DMS 273 (cell line): Measurements from ENCODE around the gene CAMK1D.
"Not testable (repeated sequence)": the region's sequence is repeated elsewhere in the genome, so short reads cannot be mapped to it uniquely, and the experiment has no call there.

Experiments
- DNase-seq: peaks from one replicate; lab custom pipeline; 2025; ENCODE audit not compliant: unreplicated experiment; lab: John Stamatoyannopoulos, UW

CAMK1D gene

GRCh38 chr10:12835709-12836108 lies 486.4 kb downstream of the CAMK1D start:
- DNase-seq = no peak

- DNase-seq = no peak
Observed at GRCh38 chr10:12838366-12838765, 489.0 kb downstream of the CAMK1D start.

- no peak for DNase-seq
Observed at GRCh38 chr10:12838995-12839927, 489.9 kb downstream of the CAMK1D start.

GRCh38 chr10:12839941-12840611 lies 490.7 kb downstream of the CAMK1D start:
- DNase-seq = peak; percentile 5

- no peak for DNase-seq
Observed at GRCh38 chr10:12841426-12841825, 492.1 kb downstream of the CAMK1D start.

- no peak for DNase-seq
Observed at GRCh38 chr10:12841826-12842225, 492.5 kb downstream of the CAMK1D start.

- no peak for DNase-seq
Observed at GRCh38 chr10:12842310-12842709, 493.0 kb downstream of the CAMK1D start.

- no peak for DNase-seq
Observed at GRCh38 chr10:12843296-12843945, 494.1 kb downstream of the CAMK1D start.

- no peak for DNase-seq
Observed at GRCh38 chr10:12844811-12845483, 495.6 kb downstream of the CAMK1D start.

- no peak for DNase-seq
Observed at GRCh38 chr10:12846718-12847117, 497.4 kb downstream of the CAMK1D start.

- peak; percentile 28 for DNase-seq
Observed at GRCh38 chr10:12847361-12847975, 498.1 kb downstream of the CAMK1D start.

- no peak for DNase-seq
Observed at GRCh38 chr10:12848439-12849173, 499.3 kb downstream of the CAMK1D start.

- peak; percentile 57 for DNase-seq
Observed at GRCh38 chr10:12849319-12850181, 500.2 kb downstream of the CAMK1D start.

- no peak for DNase-seq
Observed at GRCh38 chr10:12852687-12853086, 503.3 kb downstream of the CAMK1D start.

- DNase-seq = no peak
Observed at GRCh38 chr10:12854988-12855387, 505.6 kb downstream of the CAMK1D start.

GRCh38 chr10:12862459-12862858 lies 513.1 kb downstream of the CAMK1D start:
- no peak for DNase-seq

GRCh38 chr10:12865515-12865914 lies 516.2 kb downstream of the CAMK1D start:
- not testable (repeated sequence) for DNase-seq

- no peak for DNase-seq
Observed at GRCh38 chr10:12868229-12868628, 518.9 kb downstream of the CAMK1D start.

GRCh38 chr10:12869427-12869826 lies 520.1 kb downstream of the CAMK1D start:
- no peak for DNase-seq
